GM18873 (cell line): ENCODE results near the gene OBP2B.
"Not testable (repeated sequence)": the region's sequence is repeated elsewhere in the genome, so short reads cannot be mapped to it uniquely, and the experiment has no call there.

Source experiments
- ATAC-seq: cut with Tn5 transposase; IDR thresholded peaks from one replicate; pipeline ENCODE4 v1.9.1; 2021; ENCODE audit warnings: mild to moderate bottlenecking, moderate library complexity, moderate number of reproducible peaks; ENCODE audit not compliant: unreplicated experiment, low FRiP score

The OBP2B gene

DNA sequence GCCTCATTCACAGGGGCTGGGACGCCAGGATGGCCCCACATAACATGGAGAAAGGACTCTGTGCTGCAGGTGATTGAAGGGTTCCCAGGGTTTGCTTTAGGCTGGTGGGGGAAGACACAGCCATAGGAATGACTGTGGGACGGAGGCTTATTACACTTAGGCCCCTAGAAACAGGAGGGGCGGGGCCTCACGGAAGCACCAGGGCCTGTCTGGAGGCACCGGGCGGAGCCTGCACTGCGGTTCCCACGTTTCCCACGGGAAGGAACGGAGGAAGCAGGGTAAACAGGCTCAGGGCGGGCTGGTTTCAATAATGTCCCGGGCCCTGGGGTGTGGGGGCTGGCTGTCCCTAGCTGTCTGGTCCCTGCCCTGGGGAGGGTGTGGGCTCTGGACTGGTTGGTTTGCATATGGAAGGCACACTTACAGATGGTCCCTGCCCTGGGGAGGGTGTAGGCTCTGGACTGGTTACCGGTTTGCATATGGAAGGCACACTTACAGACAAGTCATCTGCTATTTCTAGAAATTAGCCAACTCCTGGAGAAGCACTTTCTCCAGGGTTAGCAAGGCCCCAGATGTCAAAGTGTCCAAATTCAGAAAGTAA, 14.2 kb upstream of the OBP2B start:
- not testable (repeated sequence) for ATAC-seq

DNA sequence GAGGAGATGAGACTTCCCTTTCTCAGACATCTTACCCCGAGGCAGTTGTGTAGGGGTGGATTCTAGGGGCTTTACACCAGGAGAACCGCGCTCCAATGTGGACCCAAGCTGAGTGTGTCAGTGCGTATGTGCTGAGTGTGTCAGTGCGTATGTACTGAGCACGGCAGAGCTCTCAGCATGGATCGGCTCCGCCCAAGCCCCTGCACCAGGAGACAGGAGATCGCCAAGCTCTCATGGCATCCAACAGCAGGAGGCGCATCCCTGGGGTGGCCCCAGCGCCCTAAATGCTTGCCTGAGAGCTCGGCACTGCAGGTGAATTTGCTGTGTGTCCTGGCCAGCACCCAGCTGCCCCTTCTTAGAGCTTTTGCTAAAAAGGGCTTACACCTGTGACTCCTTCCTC, 12.9 kb upstream of the OBP2B start:
- not testable (repeated sequence) for ATAC-seq

DNA sequence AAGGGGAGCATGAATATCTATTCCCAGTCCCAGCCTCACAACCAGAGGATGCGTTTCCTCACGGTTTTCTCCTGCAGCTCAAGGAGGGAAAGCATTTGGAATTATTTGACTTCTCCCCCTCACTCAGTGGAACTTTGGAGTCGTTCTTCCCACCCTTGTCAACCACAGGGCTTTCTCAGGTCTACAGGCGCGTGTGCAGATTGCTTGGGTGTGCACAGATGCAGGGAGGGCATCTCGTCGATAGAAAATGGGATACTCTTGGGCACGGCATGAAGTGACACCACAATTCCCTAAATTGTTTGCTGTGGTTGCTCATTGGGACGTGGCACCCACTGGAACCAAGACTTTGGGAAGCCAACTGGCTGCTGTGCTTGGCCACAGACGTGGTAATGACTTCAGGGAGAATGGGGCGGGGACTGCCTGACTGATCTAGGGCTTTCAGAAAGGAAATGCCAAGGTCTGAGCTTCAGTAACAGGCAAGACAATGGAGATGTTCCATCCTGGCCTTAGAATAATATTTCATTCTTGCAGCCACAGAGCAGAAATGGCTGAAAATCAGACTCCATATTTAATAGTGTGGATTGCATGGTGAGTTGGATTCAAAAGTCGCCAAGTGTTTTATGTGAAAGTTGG, 12.2 kb upstream of the OBP2B start:
- no peak for ATAC-seq

DNA sequence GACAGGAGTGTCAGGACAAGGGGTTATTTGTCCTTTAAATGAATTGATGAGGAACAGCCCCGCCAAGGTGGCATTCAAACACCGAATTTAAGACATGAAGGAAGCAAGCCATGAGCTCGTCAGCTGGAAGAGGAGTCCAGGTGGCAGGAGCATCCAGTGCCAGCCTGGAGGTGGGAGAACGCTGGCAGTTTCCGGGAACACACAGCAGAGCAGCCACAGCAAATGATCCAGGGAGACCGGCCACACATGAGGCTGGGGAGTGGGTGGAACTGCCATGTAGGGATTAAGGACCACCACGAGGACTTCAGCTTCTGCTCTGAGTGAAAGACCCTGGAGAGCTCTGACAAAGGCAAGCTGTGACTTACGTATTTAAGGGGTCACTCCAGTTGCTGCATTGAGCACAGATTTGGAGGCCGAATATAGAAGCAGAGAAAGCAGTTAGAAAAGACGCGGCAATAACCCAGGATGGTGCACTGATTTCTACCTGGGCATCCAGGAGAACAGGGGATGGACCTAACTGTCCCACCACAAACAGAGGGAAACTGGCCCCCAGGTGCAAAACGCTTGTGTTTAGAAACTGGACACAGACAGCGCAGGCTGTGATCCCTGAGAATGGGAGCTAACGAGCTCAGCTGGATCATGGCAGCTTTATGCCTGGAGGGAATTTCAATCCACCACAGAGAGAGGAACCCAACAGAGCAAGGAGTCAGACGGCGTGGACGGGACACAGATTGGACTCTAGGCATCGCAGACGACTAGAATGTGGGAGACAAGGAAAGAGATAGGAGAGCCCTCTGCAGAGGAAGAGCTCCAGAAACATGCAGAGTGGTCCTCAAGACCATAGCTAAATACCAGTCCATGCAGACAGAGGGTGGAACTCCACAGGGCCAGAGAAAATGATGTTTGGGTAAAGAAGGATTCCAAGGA, 9.3 kb upstream of the OBP2B start:
- not testable (repeated sequence) for ATAC-seq

DNA sequence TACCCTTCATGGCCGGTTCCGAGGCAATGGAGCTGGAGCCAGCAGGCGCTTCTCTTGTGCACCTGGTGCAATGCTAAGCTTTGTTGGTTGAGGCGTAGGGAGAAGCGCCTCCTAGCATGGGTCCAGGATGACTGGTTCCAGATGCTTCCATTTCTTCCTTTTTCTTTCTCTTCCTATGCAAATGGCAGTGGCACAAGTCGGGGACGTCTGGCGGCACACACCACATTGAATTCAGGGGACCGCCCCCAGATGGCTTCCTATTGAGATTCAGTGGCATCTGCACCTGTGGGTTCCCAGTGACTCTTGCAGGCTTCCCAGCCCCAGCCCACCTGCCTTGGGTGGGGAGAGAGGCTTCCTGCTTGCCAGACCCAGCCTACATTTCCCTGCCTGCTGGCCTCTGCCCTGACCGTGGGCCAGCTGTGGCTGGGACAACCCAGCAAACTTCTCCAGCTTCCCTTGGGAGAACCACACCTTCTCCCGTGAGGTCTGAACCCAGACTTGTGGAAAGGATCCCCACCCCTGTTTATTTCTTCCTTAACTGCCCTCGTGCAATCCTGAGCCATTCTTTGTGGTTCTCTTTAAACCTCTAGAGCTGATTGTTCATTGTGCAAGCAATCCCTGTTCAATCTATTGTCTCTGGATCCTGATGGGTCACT, 8.4 kb upstream of the OBP2B start:
- ATAC-seq, result not testable (repeated sequence)

DNA sequence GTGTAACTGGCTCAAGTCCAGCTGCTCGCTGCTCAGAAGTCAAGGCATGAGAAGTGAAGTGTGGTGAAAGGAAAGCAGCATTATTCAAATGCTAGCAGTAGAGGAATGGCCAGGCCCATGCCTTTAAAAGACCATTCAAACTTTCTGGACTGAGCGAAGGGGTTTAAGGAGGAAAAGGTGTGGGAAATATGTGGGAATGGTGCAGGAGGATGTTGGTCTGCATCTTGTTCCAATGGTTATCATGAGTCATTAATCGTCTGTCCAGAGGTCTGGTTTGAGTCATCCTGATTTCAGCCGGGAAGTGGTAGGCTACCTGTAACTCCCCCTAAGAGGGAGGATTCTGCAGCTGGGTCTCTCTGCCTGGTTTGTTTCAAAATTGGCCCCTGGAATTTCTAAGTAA, 5.2 kb upstream of the OBP2B start:
- ATAC-seq, result not testable (repeated sequence)

DNA sequence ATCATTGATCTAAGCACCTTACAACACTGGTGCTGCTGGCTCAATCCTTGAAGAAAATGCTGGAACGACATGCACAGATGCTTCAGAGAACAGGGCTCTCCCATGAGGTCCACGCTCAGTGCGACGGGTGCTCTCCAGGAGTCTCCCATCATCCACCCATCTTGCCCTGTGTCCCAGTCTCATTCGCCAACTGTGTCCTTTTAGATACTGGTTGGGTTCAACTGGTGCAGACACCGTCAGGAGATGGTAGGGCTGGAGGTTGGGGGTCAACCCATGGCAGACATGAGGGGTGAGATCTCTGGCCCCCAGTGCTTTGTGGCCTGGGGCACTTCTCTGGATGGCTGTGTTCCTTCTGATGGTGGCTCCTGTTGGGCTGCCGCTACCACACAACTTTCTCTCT, 1.6 kb upstream of the OBP2B start:
- no peak for ATAC-seq

DNA sequence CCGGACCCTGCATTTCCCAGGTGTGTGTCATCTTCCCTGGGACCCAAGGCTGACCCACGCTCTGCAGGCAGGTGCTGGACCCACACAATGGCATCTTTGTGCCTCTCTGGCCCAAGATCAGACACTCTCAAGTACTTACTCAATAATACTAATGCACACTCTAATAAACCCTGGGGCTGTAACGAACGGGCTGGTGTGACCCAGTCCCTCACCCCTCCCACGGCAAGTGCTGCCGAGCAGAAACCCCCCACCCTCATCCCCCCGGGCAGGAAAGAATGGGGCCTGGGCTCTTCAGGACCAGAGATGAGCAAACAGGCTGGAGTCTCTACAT, 1.1 kb upstream of the OBP2B start:
- ATAC-seq, result no peak

DNA sequence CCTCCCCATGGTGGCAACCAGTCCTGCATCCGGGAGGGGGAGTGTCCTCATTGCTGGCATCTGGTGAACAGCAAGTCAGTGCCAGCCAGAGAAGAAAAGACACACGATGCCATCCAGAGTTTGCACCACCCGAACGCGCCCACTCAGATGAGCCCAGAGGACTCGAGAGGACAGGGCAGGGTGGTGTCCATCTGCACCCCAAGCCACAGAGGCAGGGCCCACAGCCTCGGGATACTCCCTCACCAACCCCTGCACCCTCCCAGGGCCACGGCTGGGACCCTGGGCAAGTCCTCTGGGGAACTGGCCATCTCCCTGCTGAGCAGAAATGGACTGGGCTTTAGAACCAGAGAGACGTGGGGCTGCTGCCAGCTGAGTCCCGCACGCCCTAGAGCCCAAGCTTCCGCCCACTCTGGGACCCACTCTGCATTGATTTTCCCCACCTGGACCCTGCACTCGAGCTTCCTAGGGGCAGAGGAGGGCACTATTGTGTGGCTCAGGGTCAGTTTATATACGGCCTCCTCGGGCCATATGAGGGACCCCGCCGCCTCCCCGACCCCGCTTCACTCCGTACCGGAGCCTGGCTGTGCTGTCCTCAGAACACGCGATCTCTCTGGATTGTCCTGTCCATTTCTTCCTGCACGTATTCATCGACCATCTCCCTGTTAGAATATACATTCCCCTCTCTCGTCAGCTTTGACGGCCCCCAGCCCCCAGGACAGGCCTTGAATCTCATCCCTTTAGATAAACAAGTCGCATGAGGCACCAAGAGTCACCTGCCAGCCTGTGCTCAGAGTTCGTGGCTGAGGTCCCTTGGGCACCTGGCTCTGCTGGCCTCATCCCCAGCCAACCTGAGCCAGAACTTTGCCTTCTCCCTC, 514 bp upstream of the OBP2B start:
- not testable (repeated sequence) for ATAC-seq

DNA sequence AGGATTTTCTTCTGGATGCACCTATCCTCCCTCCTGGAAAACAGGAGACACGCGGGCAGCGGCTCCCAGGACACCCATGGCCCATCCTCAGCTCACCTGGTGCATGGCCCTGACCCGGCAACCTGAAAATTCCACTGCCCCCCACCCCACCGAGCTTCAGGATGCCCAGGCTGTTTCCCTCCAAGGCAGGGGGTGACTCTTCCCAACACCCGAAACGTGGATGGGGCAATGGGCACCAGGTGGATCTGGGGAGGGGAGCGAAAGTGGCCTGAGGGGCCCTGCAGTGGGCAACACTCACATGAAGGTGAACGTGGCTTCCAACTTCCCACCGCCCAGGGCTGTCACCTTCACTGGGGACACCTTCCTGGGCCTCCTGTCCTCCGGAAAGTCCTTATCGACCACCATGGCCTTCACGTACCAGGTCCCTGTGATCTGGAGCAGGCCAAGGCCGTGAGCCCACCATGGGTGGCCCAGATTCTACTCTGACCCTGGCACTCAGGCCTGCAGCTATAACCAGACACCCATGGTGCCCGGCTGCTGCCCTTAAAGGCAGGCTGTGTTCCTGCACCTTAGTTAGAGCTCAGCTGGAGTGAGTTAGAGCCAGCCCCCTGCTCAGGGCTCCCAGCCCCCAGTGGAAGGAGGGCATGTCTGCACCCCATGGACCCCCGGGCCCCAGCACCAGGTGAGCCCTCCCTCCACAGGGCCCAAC, 725 bp downstream of the OBP2B start:
- ATAC-seq, result not testable (repeated sequence)

DNA sequence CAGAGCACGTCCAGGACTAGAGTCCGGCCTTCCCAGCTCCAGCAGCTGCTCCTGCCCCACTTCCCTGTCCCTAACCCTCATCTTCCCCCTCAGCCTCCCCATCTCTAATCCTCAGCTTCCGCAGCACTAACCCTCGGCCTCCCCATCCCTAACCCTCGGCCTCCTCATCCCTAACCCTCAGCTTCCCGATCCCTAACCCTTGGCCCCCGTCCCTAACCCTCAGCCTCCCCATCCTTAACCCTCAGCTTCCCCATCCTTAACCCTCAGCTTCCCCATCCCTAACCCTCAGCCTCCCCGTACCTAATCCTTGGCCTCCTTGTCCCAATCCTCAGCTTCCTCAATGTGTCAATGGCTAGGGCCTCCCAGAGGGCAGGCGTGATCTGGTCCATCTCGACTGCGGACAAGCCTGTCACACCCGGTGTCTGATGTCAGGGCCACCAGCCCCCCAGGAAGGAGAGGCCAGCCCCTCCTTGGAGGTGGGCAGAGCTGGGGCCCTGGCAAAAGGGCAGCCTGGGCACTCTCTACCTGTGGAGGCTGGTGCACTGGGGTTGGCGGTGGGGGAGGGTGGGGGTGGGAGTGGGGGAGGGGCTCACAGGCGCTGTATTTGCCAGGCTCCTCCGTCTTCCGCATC, 1.4 kb downstream of the OBP2B start:
- ATAC-seq, result no peak

DNA sequence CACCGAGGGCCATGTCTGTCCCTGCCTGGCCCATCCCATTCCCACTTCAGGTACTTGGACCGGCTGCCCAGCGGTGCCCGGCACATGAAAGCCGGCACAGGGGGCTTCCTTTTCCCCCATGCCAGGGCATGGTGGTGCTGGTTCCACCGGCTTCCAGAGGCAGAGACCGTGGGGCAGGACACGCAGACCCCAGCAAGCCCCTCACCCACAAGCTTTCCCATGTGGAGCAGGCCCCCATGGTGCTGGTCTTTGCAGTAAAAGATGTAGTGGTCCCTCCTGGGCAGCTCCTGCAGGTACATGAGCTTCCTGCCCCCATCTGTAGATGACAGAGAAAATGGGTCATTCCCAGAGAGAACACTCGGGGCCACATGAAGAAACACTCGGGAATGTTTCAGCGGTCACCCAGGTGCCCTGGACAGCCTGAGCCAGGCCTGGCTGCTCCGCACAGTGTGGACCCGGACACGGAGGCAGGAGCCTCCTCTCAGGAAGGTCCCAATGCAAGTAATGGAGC, 2.0 kb downstream of the OBP2B start:
- ATAC-seq, result no peak

DNA sequence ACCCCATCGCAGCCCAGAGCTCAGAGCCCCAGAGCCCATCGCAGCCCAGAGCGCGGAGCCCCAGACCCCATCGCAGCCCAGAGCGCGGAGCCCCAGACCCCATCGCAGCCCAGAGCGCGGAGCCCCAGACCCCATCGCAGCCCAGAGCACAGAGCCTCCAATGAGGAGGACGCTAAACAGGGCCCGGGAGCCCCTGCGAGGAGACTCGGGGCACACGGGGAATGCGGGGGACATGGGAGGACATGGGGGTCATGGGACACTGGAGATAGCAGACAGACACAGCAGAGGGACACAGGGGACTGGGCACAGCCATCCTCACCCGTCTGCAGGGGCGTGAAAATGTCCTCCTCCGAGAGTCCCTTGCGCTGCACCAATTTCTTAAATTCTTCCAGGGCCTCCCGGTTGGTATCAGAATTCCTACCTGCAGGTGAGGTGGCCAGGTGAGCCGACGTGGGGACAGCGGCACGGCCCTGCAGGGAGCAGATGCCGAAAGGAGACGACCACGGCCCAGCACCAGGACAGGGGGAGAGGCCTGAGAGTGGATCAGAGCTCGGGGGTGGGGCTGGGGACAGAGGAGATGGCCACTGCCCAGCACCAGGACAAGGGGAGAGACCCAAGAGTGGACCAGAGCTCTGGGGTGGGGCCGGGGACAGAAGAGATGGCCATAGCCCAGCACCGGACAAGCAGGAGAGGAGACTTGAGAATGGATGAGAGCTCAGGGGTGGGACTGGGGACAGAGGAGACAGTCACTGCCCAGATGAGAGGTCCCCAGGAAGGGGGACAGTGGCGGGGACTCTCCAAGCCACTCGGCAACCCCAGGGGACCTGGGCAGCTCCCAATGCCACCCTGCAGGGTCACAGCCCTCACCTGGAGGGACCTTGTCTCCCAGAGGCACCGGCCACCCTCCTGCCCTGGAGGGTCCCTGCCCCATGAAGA, 2.8 kb downstream of the OBP2B start:
- ATAC-seq, result no peak

DNA sequence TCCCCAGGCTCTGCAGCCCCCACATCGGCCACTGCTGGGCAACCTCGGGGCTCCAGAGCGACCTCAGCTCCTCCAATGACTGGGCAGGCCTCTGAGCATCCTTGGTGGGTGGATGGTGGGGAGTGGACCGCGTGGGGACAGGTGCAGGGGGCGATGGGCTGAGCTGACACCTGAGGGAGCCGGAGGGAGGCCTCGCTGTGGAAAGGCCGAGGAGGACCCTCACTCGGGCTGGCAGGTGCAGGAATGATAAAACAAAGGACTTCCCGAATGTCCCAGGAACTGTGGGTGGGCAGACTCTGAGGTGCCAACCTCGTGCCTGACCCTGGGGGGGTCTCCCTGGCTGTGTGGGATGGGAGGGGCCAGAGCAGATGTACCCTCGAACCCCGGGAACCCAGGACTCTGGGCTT, 3.6 kb downstream of the OBP2B start:
- ATAC-seq, result not testable (repeated sequence)

DNA sequence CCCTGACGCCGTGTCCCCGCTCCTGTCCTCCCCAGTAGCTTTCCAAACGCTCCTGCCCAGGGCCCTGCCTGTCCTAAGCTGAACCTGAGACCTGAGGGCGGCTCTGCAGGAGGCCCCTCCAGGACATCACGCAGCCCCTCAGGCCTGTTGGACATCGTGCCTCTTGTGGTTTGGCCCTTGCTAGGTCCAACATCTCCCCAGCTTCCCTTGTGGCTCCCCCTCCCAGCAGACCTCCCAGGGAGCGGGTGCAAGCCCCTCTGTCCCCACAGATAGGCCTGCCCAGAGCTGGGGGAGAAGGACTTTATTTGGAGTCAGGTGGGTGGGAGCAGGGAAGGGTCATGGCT, 4.1 kb downstream of the OBP2B start:
- no peak for ATAC-seq

DNA sequence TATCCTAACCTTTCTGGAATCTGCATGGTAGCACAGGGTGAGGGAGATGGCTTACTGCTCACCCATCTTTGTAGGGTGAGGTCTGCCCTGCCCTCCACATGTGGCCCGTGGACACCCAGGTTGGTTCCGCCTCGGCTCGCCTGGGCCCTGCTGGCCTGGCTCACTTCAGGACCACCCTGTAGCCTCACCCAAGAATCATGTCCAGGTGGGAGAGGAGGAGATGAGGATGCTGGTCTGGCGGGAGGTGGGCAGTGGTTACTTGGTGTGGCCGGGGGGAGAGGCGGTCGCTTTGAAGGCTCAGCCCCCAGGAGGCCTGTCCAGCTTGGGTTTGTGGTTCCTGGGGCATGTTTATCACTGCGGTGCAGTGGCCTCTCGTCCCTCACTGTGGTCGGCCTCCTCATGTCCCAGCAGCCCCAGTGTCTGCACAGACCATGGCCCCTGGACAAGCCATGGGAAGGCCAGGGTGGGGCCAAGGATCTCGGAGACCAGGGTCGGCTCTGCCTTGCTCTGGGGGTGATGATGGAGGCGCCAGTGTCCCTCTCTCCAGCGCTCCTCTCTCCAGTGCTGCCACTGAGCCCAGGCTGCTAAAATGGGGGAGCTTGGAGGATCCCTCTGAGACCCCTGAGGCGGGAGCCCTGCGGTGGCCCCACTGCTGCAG, 4.6 kb downstream of the OBP2B start:
- no peak for ATAC-seq

DNA sequence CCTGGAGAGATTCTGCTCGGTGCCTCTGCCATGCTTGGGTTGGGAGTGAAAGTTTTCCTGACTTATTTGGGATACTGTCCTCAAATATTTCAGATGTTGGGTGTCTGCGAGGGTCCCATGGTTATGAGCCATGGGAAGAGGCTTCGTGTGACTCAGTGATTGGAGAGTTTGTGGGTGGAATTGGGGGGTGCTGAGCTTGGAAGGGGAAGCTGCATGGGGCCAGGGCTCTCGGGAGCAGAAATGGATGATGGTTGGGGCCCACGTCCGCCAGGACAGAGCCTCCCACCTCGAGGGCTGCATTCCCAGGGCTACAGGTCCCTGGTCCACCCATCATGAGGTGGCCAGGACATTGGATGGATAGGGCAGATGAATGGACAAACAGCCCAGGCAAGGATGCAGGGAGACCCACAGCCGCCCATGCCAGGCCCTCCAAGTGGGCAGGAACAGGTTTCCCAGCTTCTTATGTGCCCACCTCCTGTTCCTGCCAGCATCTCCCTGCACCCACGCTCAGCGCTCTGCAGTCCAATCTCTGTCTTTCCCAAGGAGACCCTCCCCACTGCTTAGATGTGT, 5.5 kb downstream of the OBP2B start:
- ATAC-seq, result no peak
